Mucosa of descending colon (tissue), 3 donors: Measurements from ENCODE around the gene LDLRAD4. TPM values are rescaled to one million over a fixed set of nuclear protein-coding genes. Genes with fewer than 3 reads are reported as not detected.

Source experiments
- ATAC-seq: fragments of 200-7000 bp; cut with Tn5 transposase; one replicate; pipeline ENCODE4 v1.9.1; 2020; ENCODE audit warnings: mild to moderate bottlenecking, moderate library complexity
- DNase-seq, 3 donors: peaks; one replicate each; pipeline ENCODE4 v3.0.0-alpha.2; 2020
- H3K36me3 ChIP-seq: fragments of 200-600 bp; one replicate; pipeline ENCODE4 v1.8.0; 2021; ENCODE audit warnings: low read depth, mild to moderate bottlenecking
- H3K4me1 ChIP-seq: fragments of 200-600 bp; one replicate; pipeline ENCODE4 v1.8.0; 2021; ENCODE audit warnings: low read depth, mild to moderate bottlenecking
- H3K4me3 ChIP-seq: fragments of 200-600 bp; one replicate; pipeline ENCODE4 v1.8.0; 2021; ENCODE audit warnings: mild to moderate bottlenecking
- H3K9me3 ChIP-seq: fragments of 200-600 bp; one replicate; pipeline ENCODE4 v1.8.0; 2021; ENCODE audit warnings: mild to moderate bottlenecking
- intact Hi-C, 2 donors: fragments of 100-400 bp; cut with DNase I in 1 of 2; cut with micrococcal nuclease in 1 of 2; formaldehyde crosslinking; loops; one replicate each; pipeline versions ENCODE4 v1.11.0 to v1.11.1; 2022; cut with DNase I, micrococcal nuclease
- total RNA-seq, 3 donors: library from RNA; stranded (reverse); fragmentation: NEBNext Ultra II Directional in 2 of 3; extraction: Animal tissue kit (Norgen Biotek cat#: 25700) in 2 of 3; gene quantifications; one replicate each; pipeline versions ENCODE4 v1.2.1 to v1.2.4, GENCODE V29; 2021 to 2023
- TF ChIP-seq, protein P1 (sequence below): fragments of 200-600 bp; IDR thresholded peaks from one replicate; pipeline ENCODE4 v1.8.0; 2022; ENCODE audit warnings: antibody characterized with exemption, mild to moderate bottlenecking
- donor health status: DM: no; HTN: no; CAD: no; lungs with moderate emphysema.
- donor health status: DM: no; HTN: no; CAD: no.
- donor health status: DM: no; HTN: yes; CAD: no.

LDLRAD4 gene
- total RNA-seq, 3 donors from 2014 or later = 36.8 to 41.0 (median 37.4) TPM

GRCh38 chr18:13611601-13612195, 393.1 kb downstream of the LDLRAD4 start:
- peak in 1 of 3 donors; percentile 17 for DNase-seq
- no peaks in the 10 kb centered on the region for H3K9me3 ChIP-seq
- peaks cover 2% of the 10 kb centered on the region for H3K4me1 ChIP-seq
- peak; percentile 17 for ATAC-seq
- intact Hi-C loops = no loop called here
- TF ChIP-seq, protein P1, sequence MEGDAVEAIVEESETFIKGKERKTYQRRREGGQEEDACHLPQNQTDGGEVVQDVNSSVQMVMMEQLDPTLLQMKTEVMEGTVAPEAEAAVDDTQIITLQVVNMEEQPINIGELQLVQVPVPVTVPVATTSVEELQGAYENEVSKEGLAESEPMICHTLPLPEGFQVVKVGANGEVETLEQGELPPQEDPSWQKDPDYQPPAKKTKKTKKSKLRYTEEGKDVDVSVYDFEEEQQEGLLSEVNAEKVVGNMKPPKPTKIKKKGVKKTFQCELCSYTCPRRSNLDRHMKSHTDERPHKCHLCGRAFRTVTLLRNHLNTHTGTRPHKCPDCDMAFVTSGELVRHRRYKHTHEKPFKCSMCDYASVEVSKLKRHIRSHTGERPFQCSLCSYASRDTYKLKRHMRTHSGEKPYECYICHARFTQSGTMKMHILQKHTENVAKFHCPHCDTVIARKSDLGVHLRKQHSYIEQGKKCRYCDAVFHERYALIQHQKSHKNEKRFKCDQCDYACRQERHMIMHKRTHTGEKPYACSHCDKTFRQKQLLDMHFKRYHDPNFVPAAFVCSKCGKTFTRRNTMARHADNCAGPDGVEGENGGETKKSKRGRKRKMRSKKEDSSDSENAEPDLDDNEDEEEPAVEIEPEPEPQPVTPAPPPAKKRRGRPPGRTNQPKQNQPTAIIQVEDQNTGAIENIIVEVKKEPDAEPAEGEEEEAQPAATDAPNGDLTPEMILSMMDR = no peak
- H3K36me3 ChIP-seq = no peaks in the 10 kb centered on the region
- H3K4me3 ChIP-seq = no peak overlapping the region

GRCh38 chr18:13612196-13612997, 393.8 kb downstream of the LDLRAD4 start:
- DNase-seq (peak; percentile 55 to 80 (median 64)), ATAC-seq (peak; percentile 53)
- Histone ChIP-seq H3K4me1 (peaks cover 2% of the 10 kb centered on the region), H3K9me3 (no peaks in the 10 kb centered on the region), H3K36me3 (no peaks in the 10 kb centered on the region), H3K4me3 (no peak overlapping the region)
- intact Hi-C loops = no loop called here
- TF ChIP-seq, protein P1 = no peak

GRCh38 chr18:13613099-13613498, 394.5 kb downstream of the LDLRAD4 start:
- ATAC-seq = no peak

DNA sequence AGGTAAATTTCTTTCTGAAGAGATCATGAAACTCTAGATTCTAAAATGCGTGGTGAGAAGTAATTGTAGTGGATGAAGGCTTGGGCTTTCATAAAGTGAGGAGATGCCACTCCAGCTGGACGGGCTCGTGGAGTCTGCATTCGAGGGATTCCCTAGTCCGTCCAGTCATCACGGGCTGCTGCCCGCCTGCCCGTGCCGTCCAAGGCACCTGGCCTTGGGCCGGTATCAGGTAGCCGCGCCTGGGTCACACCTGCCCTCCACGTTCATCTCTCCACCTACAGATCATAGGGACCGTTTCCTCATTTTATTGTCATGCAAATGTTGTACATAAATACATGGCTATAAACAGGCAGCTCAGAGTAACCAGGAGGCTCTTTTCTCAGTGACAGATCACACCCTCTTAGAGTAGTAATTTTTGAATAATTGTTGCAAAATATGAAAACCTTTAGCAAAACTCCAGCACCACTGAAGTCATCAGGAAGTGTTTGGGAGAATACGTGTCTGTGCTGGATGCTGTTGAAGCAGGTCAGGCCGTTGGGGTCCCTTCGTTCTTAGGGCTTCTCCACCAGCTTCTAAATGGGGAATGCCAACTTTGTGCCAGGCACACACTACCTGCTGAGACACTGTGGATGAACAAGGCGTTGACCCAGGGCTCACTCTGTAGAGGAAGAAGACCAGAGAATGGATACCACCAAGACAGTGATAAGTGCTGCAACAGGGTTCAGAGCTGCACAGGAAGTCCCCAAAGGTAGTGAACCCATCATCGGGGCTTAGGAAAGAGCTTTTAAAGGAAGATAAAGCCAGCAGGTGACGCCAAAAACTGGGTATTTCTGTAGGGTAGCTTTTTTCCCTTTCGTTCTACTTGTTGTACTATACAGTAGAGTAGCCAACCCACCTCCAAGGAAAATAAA, 395.3 kb downstream of the LDLRAD4 start:
- H3K9me3 ChIP-seq = no peaks in the 10 kb centered on the region
- intact Hi-C loops = no loop called here
- TF ChIP-seq, protein P1 = no peak
- H3K4me3 ChIP-seq = no peak overlapping the region
- H3K4me1 ChIP-seq = peaks cover 2% of the 10 kb centered on the region
- ATAC-seq = peak; percentile 55
- DNase-seq = peak in 2 of 3 donors; percentile 27 to 52
- H3K36me3 ChIP-seq = no peaks in the 10 kb centered on the region

More at GRCh38 chr18:13613099-13613498, 394.5 kb downstream of the LDLRAD4 start:
- intact Hi-C loops = no loop called here
- Histone ChIP-seq H3K36me3 (no peaks in the 10 kb centered on the region), H3K9me3 (no peaks in the 10 kb centered on the region), H3K4me1 (peaks cover 2% of the 10 kb centered on the region), H3K4me3 (no peak overlapping the region)
- DNase-seq = no peak
- TF ChIP-seq, protein P1 = no peak

GRCh38 chr18:13614641-13615288, 396.2 kb downstream of the LDLRAD4 start:
- peaks cover 2% of the 10 kb centered on the region for H3K4me1 ChIP-seq
- H3K36me3 ChIP-seq = no peaks in the 10 kb centered on the region
- intact Hi-C loops = no loop called here
- H3K4me3 ChIP-seq = no peak overlapping the region
- no peaks in the 10 kb centered on the region for H3K9me3 ChIP-seq
- no peak for DNase-seq
- peak; percentile 44 for ATAC-seq
- TF ChIP-seq, protein P1 = no peak
